GM12878 (cell line): ENCODE data around the gene PDSS2. TPM values are rescaled to one million over a fixed set of nuclear protein-coding genes. Genes with fewer than 3 reads are reported as not detected.

Experiments used
- ATAC-seq: fragments of 200-7000 bp; cut with Tn5 transposase; 3 replicates; pipeline ENCODE4 v1.9.1; 2020; ENCODE audit warnings: mild to moderate bottlenecking, moderate library complexity
- BruUV-seq: library from RNA; stranded (reverse); fragments of 400-500 nt; replicated peaks from 2 replicates; lab custom pipeline; 2021; lab: Mats Ljungman, UMichigan
- CTCF ChIA-PET: fragments of 300-600 bp; sonication (Branson Sonifier 250); formaldehyde crosslinking; extraction: SDS; loops from one replicate; lab custom pipeline; 2021; ENCODE audit warnings: inconsistent platforms; lab: Yijun Ruan, JAX
- POLR2A ChIA-PET: fragments of 350-600 bp; formaldehyde crosslinking; extraction: SDS; loops from one replicate; lab custom pipeline; 2021; ENCODE audit warnings: inconsistent platforms; lab: Charles Lee
- RAD21 ChIA-PET: fragments of 300-600 bp; sonication (Branson Sonifier 250); formaldehyde crosslinking; loops from one replicate; lab custom pipeline; 2023; ENCODE audit warnings: antibody characterized with exemption; ENCODE audit not compliant: unreplicated experiment; lab: Charles Lee
- SMC1A ChIA-PET: fragments of 300-600 bp; sonication (Branson Sonifier 250); formaldehyde crosslinking; loops from one replicate; lab custom pipeline; 2023; ENCODE audit not compliant: unreplicated experiment, uncharacterized antibody; lab: Charles Lee
- DNase-seq: peaks from one replicate; pipeline ENCODE4 v3.0.0-alpha.2; 2011; ENCODE audit warnings: low read depth, low spot score
- FAIRE-seq: peaks from 3 replicates; lab custom pipeline; 2011; peaks lifted over from hg19 to GRCh38; lab: Jason Lieb, UNC
- H2AFZ ChIP-seq: 2 replicates; pipeline ENCODE4 v1.6.0; 2011; ENCODE audit warnings: low read depth, low read length, control low read depth; ENCODE audit not compliant: control insufficient read depth
- H3K27ac ChIP-seq: 2 replicates; pipeline ENCODE4 v1.5.1; 2011; ENCODE audit warnings: control low read depth; ENCODE audit not compliant: control insufficient read depth, insufficient read depth
- H3K27me3 ChIP-seq, 2 experiments: replicated peaks in 1 of 2; 2 replicates each; pipeline versions ENCODE4 v1.6.0 to v1.6.1; 2011; ENCODE audit warnings: low read length in 1 of 2; ENCODE audit not compliant: control insufficient read depth in 2 of 2, insufficient read depth in 2 of 2
- H3K36me3 ChIP-seq, 2 experiments: 2 replicates each; pipeline ENCODE4 v1.5.1; 2011; ENCODE audit warnings: low read length in 1 of 2; ENCODE audit not compliant: control insufficient read depth in 2 of 2, insufficient read depth in 2 of 2
- H3K4me1 ChIP-seq: 2 replicates; pipeline ENCODE4 v1.6.1; 2011; ENCODE audit warnings: mild to moderate bottlenecking, low read length, moderate library complexity, mixed read lengths; ENCODE audit not compliant: control insufficient read depth, insufficient read depth
- H3K4me2 ChIP-seq: 2 replicates; pipeline ENCODE4 v1.6.0; 2011; ENCODE audit warnings: control low read depth; ENCODE audit not compliant: control insufficient read depth, insufficient read depth
- H3K4me3 ChIP-seq: fragments of 200-600 bp; sonication (generic); 2 replicates; pipeline ENCODE4 v1.5.1; 2016
- H3K79me2 ChIP-seq: 2 replicates; pipeline ENCODE4 v1.6.0; 2011; ENCODE audit warnings: low read length; ENCODE audit not compliant: control insufficient read depth, insufficient read depth
- H3K9ac ChIP-seq: 2 replicates; pipeline ENCODE4 v1.8.0; 2011; ENCODE audit warnings: low read length, control low read depth, mixed read lengths; ENCODE audit not compliant: control insufficient read depth, insufficient read depth
- H3K9me3 ChIP-seq: replicated peaks from 3 replicates; pipeline ENCODE4 v1.5.1; 2011; ENCODE audit warnings: mild to moderate bottlenecking, low read length; ENCODE audit not compliant: control insufficient read depth, insufficient read depth
- H4K20me1 ChIP-seq: 2 replicates; pipeline ENCODE4 v1.6.0; 2011; ENCODE audit not compliant: control insufficient read depth, insufficient read depth
- ETV6 ChIP-seq, 2 experiments: fragments of 450-650 bp in 1 of 2; IDR thresholded peaks in 1 of 2; conservative IDR thresholded peaks in 1 of 2; 2 replicates each; pipeline ENCODE4 v1.6.1; 2014; ENCODE audit warnings: antibody characterized with exemption in 1 of 2, borderline replicate concordance in 1 of 2, low read depth in 1 of 2, mild to moderate bottlenecking in 1 of 2, moderate library complexity in 1 of 2
- RCOR1 ChIP-seq: conservative IDR thresholded peaks from 2 replicates; pipeline ENCODE4 v1.6.1; 2012; ENCODE audit warnings: low read depth, low read length, improper control_type of control experiment
- REST ChIP-seq: IDR thresholded peaks from 2 replicates; pipeline ENCODE4 v1.6.1; 2012; ENCODE audit warnings: mild to moderate bottlenecking, low read depth, low read length
- SP1 ChIP-seq: IDR thresholded peaks from one replicate; pipeline ENCODE4 v1.6.1; 2011; ENCODE audit warnings: low read depth, low read length
- ZNF622 ChIP-seq: fragments of 450-650 bp; IDR thresholded peaks from 2 replicates; pipeline ENCODE4 v1.6.1; 2017; ENCODE audit warnings: mild to moderate bottlenecking, inconsistent platforms
- WGBS: methylation state at CpG from one replicate; pipeline ENCODE4 v1.1.6; 2016; ENCODE audit warnings: low lambda C conversion rate; ENCODE audit not compliant: insufficient replicate concordance, insufficient coverage; ENCODE audit errors: missing lambda C conversion rate; 5-methylcytosine and 5-hydroxymethylcytosine counted together
- in situ Hi-C: fragments of 300-500 bp; cut with MboI; formaldehyde crosslinking; loops from 9 replicates; pipeline ENCODE4 v1.14.3; 2018; ENCODE audit warnings: mixed read lengths
- intact Hi-C: fragments of 100-400 bp; cut with micrococcal nuclease; formaldehyde crosslinking; loops from one replicate; pipeline ENCODE4 v1.14.2; 2022; ENCODE audit not compliant: unreplicated experiment
- polyA plus RNA-seq, 11 experiments: library from polyadenylated mRNA; depleted of rRNA in 4 of 11; unstranded in 6 of 11; stranded (reverse) in 5 of 11; fragments of >200 nt; fragmentation: Nextera tagmentation in 4 of 11; fragmentation: Illumina TruSeq in 1 of 11; extraction: Ambion mirVana in 4 of 11; extraction: Trizol in 1 of 11; gene quantifications; 1 replicate in 1 of 11; 2 replicates in 10 of 11; pipeline versions ENCODE4 v1.2.1 to v1.2.3, GENCODE V29; 2011 to 2016; ENCODE audit warnings: inconsistent platforms in 2 of 11, missing spikeins in 2 of 11, low read depth in 1 of 11
- total RNA-seq, 4 experiments: library from RNA; depleted of rRNA in 3 of 4; stranded (reverse); fragments of >200 nt in 3 of 4; fragmentation: Illumina TruSeq in 1 of 4; extraction: Trizol in 1 of 4; gene quantifications; 2 replicates each; pipeline versions ENCODE4 v1.2.1 to v1.2.3, GENCODE V29; 2013 to 2021

The PDSS2 gene
- total and polyA plus RNA-seq, 10 of the 15 experiments (the other 5 are each of a cell fraction or from before 2014, with no cell fraction given): 7.7 to 15.5 (median 9.6) TPM

GRCh38 chr6:107272246-107272645, 187.1 kb downstream of the PDSS2 start:
- no peak for DNase-seq

More at GRCh38 chr6:107272246-107272645, 187.1 kb downstream of the PDSS2 start:
- ChIA-PET SMC1A (no interaction called here), CTCF (no interaction called here), RAD21 (no interaction called here), POLR2A (no interaction called here)
- no peaks in the 10 kb centered on the region for H3K4me1 ChIP-seq
- no peak overlapping the region for H2AFZ ChIP-seq
- no peak overlapping the region for H3K27ac ChIP-seq
- no peaks in the 10 kb centered on the region for H4K20me1 ChIP-seq
- H3K9ac ChIP-seq: no peak overlapping the region
- H3K4me2 ChIP-seq: no peak overlapping the region
- intact Hi-C loops: no loop called here
- in situ Hi-C loops: no loop called here
- no peak overlapping the region for H3K4me3 ChIP-seq
- no peaks in the 10 kb centered on the region for H3K9me3 ChIP-seq
- TF ChIP-seq SP1 (no peak), REST (no peak), ZNF622 (no peak), ETV6 (conservative IDR thresholded peaks at IDR 0.05 in 1 of 2, IDR thresholded peaks at IDR 0.05 in 1 of 2; ENCODE audit: borderline replicate concordance in 1 of 2, low read depth in 1 of 2) (no peak), RCOR1 (no peak)
- no peaks in the 10 kb centered on the region; a peak in 1 of 4 replicates for H3K36me3 ChIP-seq
- no peaks in the 10 kb centered on the region for H3K79me2 ChIP-seq
- FAIRE-seq (no peak), ATAC-seq (no peak)
- 98% methylated on average over 2 of the region's 2 CpGs for WGBS
- no peaks in the 10 kb centered on the region for H3K27me3 ChIP-seq
- BruUV-seq: no TSS peak
